Ecto neural progenitor cell (in vitro differentiated cells): Measurements from ENCODE around the gene GRID2.

ENCODE experiments used
- DNase-seq: peaks from one replicate; pipeline ENCODE4 v3.0.0-alpha.2; 2018; ENCODE audit warnings: low spot score

Gene GRID2

DNA sequence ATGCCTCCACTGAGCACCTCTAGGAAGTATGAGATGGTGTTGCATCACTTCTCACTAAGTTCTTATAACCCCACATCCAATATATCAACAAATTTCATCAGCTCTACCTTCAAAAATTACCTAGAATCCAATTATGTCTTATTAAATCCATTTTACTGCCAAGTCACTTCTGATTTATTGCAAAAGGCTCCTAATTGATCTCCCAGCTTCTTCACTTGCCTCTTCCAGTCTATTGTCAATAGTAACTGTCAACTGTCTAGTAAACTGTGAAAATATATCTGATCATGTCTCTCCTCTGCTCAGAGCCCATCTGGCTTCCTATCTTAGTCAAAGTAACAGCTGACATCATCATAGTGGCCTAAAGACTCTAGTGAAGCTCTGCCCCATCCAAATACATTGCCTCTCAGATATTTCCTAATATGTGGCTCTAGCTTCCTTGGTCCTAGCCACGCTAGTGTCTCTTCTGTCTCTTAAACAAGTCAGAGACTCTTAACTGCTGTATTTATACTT is 1110.3 kb downstream of the GRID2 start:
- no peak for DNase-seq

DNA sequence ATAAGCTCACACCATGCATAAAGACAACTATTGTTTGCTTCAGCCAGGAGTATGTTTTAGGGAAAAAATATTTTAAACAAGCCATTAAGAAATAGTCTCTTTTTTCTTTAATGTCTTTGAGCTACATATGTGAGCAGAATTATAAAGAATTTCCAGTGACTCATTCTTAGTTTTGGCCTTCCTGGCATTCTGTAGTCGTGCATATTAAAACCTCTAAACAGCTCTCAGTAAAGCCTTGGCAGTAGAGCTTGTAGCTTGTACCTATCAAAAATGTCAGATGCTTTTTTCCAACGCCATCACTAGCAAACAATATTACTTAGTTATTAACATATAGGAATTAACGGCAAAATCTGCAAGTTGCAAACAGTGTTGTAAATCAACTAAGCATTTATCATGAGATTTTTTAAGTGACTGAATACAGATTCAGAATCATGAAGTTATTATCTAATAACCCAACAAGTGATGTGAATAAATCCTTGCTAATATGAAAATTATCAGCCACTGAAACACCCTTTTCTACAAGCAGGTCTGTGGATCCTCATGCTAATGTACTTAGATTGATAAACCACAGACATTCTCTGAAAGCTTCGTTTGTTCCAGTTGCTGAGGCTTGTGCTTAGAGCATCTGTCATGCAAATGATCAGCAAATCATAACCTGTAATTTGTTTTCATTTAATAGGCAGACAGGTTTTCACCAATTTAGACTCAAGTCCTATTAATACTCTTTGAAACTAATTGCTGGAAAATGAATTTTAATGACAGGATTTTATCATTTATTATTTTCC is 1112.8 kb downstream of the GRID2 start:
- DNase-seq: no peak

DNA sequence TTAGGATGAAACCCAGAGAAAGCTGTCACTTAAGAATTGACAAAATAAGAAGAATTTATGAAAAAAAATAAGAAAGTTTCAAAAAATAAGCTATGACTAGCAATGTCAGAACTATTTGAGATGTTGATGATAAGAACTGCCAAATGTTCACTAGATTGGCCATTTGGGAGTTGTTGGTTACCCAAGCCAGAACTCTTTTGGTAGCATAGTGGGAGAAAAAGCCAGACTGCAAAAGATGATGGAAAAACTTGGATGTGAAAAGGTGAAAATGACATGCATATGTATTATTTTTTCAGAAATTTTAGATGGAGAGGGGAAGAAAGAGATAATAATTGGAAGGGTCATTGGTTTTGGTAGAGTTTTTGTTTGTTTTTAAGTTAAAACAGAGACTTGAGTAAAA is 1127.6 kb downstream of the GRID2 start:
- DNase-seq: no peak

DNA sequence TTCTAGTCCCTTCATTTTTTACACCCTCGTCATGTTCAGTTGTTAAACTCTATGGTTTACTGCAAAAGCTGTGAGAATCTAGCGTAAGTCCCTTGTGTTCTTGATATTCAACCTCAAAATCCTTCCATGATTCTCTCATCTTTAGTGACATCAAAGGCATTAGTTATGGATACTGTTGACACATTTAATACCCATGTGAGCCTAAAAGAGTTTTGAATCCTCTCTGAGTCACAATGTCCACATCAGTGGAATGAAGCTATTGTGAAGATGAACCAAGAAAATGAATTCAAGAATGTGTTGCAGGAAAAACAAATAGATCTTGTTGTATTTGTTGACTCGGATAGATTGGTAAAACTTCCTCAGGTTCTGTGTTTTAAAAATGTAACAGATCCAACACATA is 1130.1 kb downstream of the GRID2 start:
- no peak for DNase-seq

DNA sequence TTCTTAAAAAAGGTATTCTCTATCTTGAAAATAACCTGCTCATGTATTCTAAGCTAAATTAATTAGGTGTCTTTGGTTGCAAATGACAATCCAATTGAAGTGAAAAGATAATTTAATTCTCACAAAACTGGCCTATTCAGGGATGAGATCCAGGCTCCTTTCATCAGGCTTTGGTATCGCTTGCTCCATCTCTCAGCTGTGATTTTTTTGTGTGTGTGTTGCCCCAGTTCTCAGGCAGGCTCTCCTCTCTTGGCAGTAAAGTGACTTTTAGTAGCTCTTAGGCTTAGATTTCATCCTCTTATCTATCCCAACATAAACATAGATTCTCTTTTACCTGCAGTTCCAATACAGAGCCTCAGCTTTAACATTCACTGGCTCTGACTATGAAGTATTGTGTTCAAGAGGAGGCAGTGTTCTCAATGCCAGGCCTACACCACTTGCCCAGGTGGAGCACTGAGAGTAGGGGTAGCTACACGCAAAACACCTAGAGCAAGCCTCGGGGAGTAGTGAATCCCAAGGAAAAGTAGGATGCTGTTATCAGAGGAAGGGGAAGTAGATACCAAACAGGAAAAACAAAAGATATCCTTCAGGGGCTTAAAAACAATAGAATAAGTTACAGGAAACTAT is 1132.3 kb downstream of the GRID2 start:
- no peak for DNase-seq

DNA sequence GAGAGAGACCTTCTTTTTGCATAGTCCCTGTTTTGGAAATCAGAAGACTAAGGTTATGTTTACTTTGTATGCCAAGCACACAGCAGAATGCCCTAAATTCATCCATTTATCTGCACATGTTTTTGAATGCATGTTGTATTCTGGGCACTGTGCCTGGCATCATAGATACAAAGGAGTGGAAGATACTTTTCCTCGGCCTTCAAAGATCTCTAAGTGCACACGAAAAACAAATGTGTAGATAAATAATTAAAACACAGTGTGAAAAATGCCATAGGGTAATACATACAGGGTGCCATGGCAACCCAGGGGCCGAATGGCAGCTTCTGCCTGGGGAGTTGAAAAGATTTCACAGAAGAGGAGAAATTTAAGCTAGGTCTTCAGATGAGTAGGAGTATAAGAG is 1134.2 kb downstream of the GRID2 start:
- no peak for DNase-seq

DNA sequence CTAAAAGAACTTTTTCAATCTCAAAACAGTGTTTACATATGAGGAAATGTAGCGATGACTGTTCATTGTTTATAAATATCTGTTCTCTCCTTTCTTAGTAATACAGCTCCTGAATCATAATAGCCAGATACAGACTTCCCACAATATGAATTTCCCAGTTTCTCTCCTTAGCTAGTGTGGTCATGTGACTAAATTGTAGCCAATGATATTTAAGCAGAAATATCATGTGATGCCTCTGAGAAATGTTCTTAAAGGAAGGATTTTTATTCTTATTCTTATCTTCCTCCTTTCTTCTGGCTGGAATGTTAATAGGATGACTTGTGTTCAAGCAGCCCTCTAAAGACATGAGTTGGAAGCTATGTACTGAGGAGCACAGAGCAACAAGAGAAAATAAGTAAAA is 1141.1 kb downstream of the GRID2 start:
- no peak for DNase-seq

DNA sequence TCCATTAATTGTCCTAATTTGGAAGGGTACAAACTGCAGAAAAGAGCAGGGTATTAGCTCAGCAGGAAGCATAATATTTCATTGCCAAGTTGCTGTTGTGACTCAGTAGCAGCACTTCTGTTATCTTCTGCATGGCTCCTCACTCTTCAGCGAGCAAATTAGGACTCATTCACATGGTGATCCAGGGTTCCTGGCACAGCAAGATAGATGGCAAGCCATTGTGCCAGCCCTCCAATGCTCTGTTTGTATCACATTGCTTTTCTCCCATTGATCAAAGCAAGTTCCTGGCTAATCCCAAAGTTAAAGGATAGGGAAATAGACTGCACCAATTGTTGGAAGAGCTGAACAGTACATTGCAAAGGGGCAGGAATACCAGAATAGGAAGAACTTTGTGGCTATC is 1142.3 kb downstream of the GRID2 start:
- DNase-seq: no peak

DNA sequence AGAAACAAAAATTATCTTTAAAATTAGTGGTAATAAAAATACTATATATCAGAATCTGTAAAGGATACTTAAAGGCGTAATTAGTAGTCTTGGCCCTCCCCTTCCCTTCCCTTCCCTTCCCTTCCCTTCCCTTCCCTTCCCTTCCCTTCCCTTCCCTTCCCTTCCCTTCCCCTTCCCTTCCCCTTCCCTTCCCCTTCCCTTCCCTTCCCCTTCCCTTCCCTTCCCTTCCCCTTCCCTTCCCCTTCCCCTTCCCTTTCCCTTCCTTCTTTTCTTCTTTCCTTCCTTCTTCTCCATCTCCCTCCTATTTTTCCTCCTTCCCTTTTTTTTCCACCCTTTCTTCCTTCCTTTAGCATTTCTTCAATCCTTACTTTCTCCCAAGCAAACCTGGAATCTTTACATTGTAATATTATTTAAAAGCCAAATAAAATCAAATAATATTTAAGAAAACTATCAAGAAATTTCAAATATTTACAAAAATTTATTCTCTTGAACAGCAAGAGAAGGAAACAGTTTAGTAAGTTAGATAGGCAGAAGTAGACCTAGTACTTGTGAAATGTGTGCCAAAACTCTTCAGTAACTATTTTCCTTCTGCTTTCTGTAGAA is 1145.0 kb downstream of the GRID2 start:
- no peak for DNase-seq

DNA sequence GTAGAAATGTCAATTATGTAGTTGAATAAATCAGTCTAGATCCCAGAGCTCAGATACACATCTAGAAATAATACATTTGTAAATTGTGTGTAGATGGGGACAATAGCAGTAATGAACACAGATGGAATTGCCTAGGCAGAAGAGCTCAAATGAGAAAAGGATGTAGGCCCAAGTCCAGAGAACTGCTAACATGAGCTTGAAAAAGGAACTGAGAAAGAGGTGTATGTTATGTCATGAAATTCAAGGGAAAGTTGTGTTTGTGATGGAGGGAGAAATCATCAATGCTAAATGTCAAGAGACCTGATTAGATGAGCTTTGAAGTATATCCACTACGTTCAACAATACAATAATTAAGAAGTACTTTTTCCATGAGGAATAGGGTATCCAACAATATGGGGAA is 1148.2 kb downstream of the GRID2 start:
- no peak for DNase-seq

DNA sequence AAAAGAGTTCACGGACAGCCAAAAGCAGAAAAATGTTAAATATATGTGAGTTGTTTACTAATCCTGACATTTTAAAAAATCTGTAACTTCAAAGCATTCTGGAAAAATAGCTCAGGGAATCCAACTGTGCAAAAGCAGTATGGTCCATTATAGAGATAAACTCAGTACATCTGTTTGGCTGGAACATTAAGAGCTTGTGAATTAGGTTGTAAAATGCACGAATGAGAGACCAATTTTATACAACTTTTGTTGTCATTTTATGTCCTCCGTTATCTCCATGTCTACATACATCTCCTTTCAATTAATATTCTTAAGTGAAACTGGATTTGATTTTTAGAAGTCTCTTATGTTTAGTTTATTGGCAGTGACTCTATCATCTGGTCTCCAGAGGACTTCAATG is 1157.8 kb downstream of the GRID2 start:
- DNase-seq: no peak

DNA sequence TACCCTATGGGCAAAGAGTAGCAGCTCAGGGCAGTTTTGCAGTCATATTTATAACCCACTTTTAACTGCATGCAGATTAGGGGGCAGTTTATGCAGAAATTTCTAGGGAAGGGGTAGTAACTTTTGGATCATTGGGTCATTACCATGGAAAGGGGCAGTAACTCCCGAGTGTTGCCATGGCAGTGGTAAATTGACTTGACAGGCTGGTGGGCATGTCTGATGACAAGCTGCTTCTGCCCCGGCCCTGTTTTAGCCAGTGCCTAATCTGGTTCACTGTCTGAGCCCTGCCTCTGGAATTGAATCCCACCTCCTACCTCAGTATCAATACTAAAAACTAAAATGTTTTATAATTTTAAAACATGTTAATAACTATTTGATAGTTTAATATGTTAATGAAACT is 1162.7 kb downstream of the GRID2 start:
- peak; percentile 56 for DNase-seq

DNA sequence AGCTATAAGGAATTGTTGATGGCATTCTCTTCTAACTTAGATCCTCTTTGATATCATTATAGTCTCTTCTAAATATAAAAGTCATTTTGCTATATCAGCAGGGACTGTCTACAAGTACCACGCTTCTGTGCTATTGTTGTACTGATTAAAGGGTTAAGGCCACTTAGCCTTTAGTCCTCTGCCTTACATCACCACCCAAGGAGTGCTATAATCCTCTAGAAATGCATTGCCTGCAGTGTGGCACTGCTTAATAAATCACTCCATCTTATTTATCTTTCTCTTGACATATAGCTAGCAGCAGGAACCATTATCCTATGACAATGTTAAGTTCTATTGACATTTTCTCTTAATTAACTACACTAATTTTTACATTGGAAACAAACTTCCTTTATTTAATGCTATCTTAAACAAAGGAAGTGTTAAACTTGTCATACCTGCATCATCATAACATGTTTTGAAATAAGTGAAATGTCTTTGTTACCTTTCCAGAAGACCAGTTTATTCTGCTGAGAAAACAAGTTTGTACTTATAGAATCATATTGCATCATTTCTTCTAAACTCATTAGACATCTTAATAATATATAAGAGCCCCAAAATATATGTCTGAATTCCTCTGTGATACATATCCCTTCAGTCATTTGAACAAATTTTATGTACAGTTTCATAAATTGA is 1163.9 kb downstream of the GRID2 start:
- DNase-seq: no peak

DNA sequence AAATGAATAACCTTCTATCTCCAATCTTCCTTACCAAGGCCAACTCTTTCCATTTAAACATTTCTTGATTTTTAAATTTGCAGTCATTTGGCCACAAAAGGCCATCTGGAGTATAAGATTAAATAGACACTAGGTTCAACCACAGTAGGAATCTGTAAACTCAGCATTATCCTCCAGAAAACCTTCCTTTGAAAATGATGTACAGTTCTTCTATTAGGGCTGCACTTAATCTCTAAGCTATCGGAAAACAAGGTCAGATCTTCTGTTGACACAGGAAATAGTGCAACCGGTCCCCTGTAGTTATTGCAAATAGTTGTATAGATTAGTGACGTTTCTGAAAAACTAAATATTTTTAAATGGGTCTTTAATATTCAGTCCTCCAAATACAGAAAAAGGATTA is 1165.8 kb downstream of the GRID2 start:
- DNase-seq: no peak

DNA sequence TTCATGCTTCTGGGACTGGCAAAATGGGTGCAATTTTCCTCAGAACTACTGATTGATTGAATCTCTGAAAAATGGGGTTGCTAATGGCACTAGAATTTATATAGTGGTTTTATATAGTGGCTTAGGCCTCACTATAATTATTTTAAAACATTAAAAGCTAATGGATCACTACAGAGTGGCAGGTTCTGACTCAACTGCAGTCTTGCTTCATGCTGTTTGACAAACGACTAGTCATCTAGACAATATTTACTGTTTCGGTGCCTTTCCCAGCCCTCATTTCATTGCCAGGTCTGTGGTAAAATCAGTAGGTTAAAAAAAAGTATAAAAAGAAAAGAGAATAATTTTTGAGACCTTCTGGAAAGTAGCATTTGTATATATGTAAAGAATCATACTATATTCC is 1172.0 kb downstream of the GRID2 start:
- DNase-seq: no peak

DNA sequence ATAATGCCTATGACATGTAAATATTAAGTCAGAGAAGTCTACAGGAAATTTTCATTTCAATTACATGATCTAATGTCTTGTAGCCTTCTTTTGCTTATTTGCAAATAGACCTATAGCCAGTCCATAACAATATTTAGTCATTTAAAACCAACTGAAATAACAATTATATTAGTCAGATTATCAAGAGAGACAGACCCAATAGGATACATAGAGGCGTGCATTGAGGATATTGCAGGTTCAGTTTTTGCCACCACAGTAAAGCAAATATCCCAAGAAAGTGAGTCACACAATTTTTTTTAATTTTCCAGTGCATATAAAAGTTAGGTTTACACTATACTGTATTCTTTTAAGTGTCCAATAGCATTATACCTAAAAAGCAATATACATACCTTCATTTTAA is 1175.0 kb downstream of the GRID2 start:
- DNase-seq: no peak

DNA sequence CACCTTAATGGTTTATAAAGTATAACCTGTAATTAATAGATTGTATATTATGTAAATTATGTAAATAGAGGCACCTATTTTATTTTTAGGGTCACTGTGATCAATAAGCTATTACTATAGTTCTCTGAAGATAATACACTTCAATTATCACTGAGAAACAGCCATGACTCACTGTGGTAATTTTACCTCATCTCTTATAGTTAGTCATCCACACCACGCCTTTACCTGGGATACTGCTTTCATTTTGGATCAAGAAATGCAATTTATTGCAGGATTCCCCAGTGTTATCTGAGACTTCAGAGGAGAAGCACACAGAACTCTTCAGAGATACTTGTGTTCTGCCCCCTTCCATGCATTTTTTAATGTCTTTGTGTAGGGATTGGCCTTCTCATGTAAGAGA is 1176.7 kb downstream of the GRID2 start:
- DNase-seq: no peak

DNA sequence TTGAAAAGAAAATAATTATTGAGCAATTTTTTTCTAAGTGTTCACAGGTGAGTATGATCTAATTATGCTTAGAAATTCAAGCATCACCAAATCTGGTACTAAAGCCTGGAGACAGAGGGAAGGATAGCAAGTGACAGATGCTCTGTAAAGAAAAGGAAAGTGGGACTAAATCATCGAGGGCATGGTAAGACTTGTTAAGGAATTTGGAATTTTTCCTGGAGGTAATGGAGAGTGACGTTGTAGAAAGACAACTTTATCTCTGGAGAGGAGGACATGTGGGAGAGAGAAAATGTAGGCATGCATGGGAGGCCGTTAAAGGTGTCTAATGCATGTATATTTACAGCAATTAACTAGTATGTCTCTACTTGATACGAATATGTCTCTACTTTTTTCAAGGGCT is 1191.6 kb downstream of the GRID2 start:
- DNase-seq: no peak

DNA sequence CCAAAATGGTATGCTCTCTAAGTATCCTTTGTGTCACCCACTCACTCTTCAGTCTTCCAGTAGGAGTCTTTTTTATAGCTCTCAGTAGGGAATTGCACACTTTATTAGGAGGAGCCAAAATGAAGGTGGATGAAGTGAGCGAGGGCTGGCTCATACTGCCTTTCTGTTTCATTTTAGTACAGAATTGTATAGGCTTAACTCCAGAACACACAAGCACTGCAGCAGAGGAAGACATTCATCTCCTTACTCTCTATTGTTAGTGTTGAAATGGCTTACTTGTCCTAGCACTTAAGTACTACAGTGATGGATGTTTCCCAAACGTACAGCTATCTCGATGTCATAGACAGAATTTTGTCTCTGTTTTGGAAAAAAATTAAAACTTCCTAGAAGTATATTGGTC is 1197.5 kb downstream of the GRID2 start:
- no peak for DNase-seq

DNA sequence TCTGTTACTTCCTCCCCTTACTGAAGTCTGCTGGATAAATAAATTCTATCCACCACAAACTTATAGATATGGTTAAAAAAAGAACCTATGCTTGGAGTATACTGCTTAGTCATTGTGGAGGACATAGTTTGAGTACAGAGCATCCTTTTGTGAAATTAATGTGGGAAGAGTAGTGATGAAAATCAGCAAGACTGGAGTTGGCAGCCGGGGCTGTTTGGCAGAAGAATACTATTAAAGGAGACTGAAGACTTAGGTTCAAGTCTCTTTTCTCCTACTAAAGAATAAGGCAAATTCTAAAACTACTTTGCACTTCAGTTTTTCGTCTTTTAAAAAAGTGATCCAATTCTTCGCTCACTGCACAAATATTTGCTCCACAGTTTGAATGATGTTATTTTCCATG is 1198.2 kb downstream of the GRID2 start:
- DNase-seq: no peak

DNA sequence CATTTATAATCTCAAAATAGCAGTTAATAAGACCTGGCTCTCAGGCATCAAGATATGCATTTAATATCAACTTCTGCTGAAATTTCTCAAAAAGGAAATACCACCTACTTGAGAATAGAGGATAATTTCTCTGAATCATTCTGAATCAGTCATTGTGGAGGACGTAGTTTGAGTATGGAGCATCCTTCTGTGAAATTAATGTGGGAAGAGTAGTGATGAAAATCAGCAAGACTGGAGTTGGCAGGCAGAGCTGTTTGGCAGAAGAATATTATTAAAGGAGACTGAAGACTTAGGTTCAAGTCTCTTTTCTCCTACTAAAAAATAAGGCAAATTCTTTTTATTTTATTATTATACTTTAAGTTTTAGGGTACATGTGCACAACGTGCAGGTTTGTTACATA is 1199.2 kb downstream of the GRID2 start:
- no peak for DNase-seq

DNA sequence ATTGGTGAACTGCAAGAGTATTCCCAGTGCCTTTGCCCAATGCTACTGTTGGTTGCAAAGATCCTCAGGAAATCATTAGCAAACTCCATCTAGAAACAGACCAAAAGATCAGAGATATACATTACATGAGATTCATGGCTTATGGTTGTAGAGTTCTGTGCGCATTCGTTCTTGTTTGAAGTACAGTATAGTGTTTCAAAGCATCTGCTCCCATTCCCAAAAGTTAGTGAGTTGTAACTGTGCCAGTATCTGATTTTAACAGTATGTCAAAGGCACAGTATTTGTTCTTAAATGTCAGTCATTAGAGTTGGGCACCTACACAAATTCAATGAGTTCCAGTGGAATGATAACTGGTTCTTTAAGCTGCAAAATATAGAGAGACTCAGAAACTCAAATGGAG is 1210.1 kb downstream of the GRID2 start:
- no peak for DNase-seq

DNA sequence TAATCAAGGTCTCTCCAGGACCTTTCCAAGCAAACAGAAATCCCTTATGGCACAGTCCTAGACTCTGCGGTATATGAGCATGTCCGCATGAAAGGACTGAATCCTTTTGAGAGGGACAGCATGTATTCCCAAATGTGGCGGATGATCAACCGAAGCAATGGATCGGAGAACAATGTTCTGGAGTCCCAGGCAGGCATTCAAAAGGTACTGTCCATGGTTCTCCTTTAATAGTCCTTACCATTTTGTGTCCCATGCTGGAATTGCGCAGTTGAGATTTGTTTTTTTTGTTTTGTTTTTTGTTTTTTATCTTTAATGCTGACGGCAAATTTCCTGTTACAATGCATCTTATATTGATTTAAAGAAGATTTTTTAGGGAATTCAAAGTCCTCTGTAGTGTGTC is 1211.4 kb downstream of the GRID2 start:
- no peak for DNase-seq
